ENCODE results near the gene SLMAP. TPM values are rescaled to one million over a fixed set of nuclear protein-coding genes. Genes with fewer than 3 reads are reported as not detected.

SLMAP gene
- total and polyA plus RNA-seq, 2 experiments from 2014 or later, result 32.1 to 73.0 TPM

DNA sequence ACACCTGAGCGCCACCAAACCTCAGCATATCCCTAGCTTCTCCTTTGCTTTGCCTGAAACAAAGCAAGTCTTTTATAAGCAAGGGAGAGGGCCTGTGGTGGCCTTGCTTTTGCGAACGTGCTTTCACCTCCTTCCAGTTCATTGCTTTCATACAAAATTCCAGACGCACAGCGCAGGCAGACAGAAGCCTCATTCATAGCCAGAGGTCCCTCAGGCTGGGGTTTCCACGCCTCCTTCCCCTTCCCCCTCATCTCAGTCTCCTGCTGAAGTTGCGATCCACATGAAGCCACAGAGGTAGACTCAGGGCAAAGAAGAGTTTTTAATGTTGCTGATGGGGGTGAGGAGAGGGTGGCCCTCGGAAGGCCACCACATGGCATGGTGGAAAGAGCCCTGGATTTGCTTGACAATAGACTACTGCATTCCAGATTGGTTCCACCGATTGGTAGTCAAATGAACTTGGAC lies 192.7 kb downstream of the SLMAP start:
- 0 out of 2 replicates have a peak overlapping the region, but pooled peaks have one; percentile 24 for H3K27ac ChIP-seq (ENCODE audit: low read depth)
- ATAC-seq (no peak; the same call in 2 of the 3 replicates), DNase-seq (ENCODE audit: low spot score) (peak; percentile 27)
- H3K4me1 ChIP-seq (ENCODE audit: insufficient read depth), result peaks cover 16% of the 10 kb centered on the region
- peaks cover 36% of the 10 kb centered on the region for H3K4me1 Mint-ChIP-seq
- H3K36me3 ChIP-seq (ENCODE audit: insufficient read depth), result no peaks in the 10 kb centered on the region
- H3K27me3 Mint-ChIP-seq (ENCODE audit: insufficient read depth, low read depth, poor library complexity), result peaks cover 9% of the 10 kb centered on the region
- H3K9me3 Mint-ChIP-seq, result no peaks in the 10 kb centered on the region
- H3K4me3 Mint-ChIP-seq, result no peak overlapping the region
- no peaks in the 10 kb centered on the region for H4K20me1 ChIP-seq (replicated peaks; ENCODE audit: insufficient read depth)
- H3K4me3 ChIP-seq, result no peak overlapping the region
- TF ChIP-seq EZH2phosphoT487 (IDR thresholded peaks at IDR 0.05; ENCODE audit: unreplicated experiment) (no peak), CREB1 (CRISPR knock-in tag; IDR thresholded peaks at IDR 0.05; ENCODE audit: low read depth) (no peak), ZNF331 (CRISPR knock-in tag; IDR thresholded peaks at IDR 0.05; ENCODE audit: low read depth) (no peak), JUNB (IDR thresholded peaks at IDR 0.05; ENCODE audit: unreplicated experiment) (no peak), REST (IDR thresholded peaks at IDR 0.05; ENCODE audit: unreplicated experiment) (no peak), POLR2AphosphoS5 (IDR thresholded peaks at IDR 0.05; ENCODE audit: low read depth) (no peak), CTCF (conservative IDR thresholded peaks at IDR 0.05; ENCODE audit: low read depth in 2 of 2) (no peak), ZNF114 (CRISPR knock-in tag; IDR thresholded peaks at IDR 0.05) (no peak), EZH2 (IDR thresholded peaks at IDR 0.05; ENCODE audit: low read depth, unreplicated experiment) (no peak)
- TF ChIP-seq, protein P1, sequence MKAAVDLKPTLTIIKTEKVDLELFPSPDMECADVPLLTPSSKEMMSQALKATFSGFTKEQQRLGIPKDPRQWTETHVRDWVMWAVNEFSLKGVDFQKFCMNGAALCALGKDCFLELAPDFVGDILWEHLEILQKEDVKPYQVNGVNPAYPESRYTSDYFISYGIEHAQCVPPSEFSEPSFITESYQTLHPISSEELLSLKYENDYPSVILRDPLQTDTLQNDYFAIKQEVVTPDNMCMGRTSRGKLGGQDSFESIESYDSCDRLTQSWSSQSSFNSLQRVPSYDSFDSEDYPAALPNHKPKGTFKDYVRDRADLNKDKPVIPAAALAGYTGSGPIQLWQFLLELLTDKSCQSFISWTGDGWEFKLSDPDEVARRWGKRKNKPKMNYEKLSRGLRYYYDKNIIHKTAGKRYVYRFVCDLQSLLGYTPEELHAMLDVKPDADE (IDR thresholded peaks at IDR 0.05), result no peak
- no peaks in the 10 kb centered on the region for H3K79me2 ChIP-seq (replicated peaks; ENCODE audit: insufficient read depth)
- H3K27ac Mint-ChIP-seq, result peak overlapping the region; percentile 6; the same call in 1 of the 2 replicates
- no peaks in the 10 kb centered on the region for H3K36me3 Mint-ChIP-seq (ENCODE audit: low read depth)
- no peaks in the 10 kb centered on the region for H3K9me2 ChIP-seq (ENCODE audit: insufficient read depth)
- H3F3A ChIP-seq (replicated peaks; ENCODE audit: low read depth), result no peaks in the 10 kb centered on the region
- H3K27me3 ChIP-seq (ENCODE audit: insufficient read depth), result no peaks in the 10 kb centered on the region
- H3K4me2 ChIP-seq, result peak overlapping the region; percentile 23; the same call in 1 of the 2 replicates
- H2AFZ ChIP-seq, result peak overlapping the region; percentile 69
